ENCODE results near the gene ALS2. TPM values are rescaled to one million over a fixed set of nuclear protein-coding genes. Genes with fewer than 3 reads are reported as not detected.

ALS2 gene
- total RNA-seq, 1 experiment from 2014 or later, result 28.1 TPM

- TF ChIP-seq SIN3A (IDR thresholded peaks at IDR 0.05; ENCODE audit: low read depth) (no peak), EGR1 (IDR thresholded peaks at IDR 0.05; ENCODE audit: low read depth) (no peak), SRF (IDR thresholded peaks at IDR 0.05; ENCODE audit: low read depth) (no peak)
These were observed 95.6 kb downstream of the ALS2 start (continued) for GRCh38 chr2:201685156-201685555.

GRCh38 chr2:201680743-201681142 lies 100.0 kb downstream of the ALS2 start:
- ChIA-PET POLR2A (no interaction called here), RAD21 (ENCODE audit: low non-redundant PET in 1 of 2, low total read pairs in 2 of 2, uncharacterized antibody in 2 of 2, unreplicated experiment in 2 of 2) (no interaction called here), CTCF (no interaction called here)
- Histone ChIP-seq H3K27ac (ENCODE audit: low read depth, low read length) (no peak overlapping the region), H3K9me2 (ENCODE audit: insufficient read depth) (no peaks in the 10 kb centered on the region), H4K20me1 (ENCODE audit: insufficient read depth) (no peaks in the 10 kb centered on the region), H3K4me3 (replicated peaks in 1 of 2; ENCODE audit: low read depth in 1 of 2, low read length in 2 of 2) (no peak overlapping the region), H3K79me2 (ENCODE audit: insufficient read depth, low read length) (no peaks in the 10 kb centered on the region), H2AFZ (ENCODE audit: low read depth, low read length, poor library complexity, severe bottlenecking) (peak overlapping the region; percentile 75), H3K36me3 (ENCODE audit: control insufficient read depth in 1 of 2, insufficient read depth in 2 of 2, low read length in 2 of 2) (no peaks in the 10 kb centered on the region), H3K9me3 (ENCODE audit: control insufficient read depth in 1 of 2, insufficient read depth in 1 of 2, low read depth in 1 of 2, low read length in 2 of 2) (no peaks in the 10 kb centered on the region), H3K4me2 (ENCODE audit: low read length) (no peak overlapping the region), H3K4me1 (ENCODE audit: control insufficient read depth in 1 of 2, insufficient read depth in 2 of 2, low read length in 2 of 2) (no peaks in the 10 kb centered on the region), H3K9ac (ENCODE audit: low read length) (no peak overlapping the region), H3K27me3 (ENCODE audit: insufficient read depth, low read length) (no peaks in the 10 kb centered on the region)
- intact Hi-C loops (cut with micrococcal nuclease), result loop anchor here (2.0 to 5.0 kb wide), 2 partner anchors 444 to 497 kb away; no protein-coding TSS in a partner anchor
- DNase-seq (ENCODE audit: low read depth, low spot score) (peak; percentile 60), ATAC-seq (peak; percentile 100)
- BruUV-seq (replicated peaks), result no TSS peak
- TF ChIP-seq SRF (IDR thresholded peaks at IDR 0.05; ENCODE audit: low read depth), result no peak
- peak; percentile 51 for TF ChIP-seq RAD21 (IDR thresholded peaks at IDR 0.05; ENCODE audit: low read depth)
- TF ChIP-seq, protein P1, sequence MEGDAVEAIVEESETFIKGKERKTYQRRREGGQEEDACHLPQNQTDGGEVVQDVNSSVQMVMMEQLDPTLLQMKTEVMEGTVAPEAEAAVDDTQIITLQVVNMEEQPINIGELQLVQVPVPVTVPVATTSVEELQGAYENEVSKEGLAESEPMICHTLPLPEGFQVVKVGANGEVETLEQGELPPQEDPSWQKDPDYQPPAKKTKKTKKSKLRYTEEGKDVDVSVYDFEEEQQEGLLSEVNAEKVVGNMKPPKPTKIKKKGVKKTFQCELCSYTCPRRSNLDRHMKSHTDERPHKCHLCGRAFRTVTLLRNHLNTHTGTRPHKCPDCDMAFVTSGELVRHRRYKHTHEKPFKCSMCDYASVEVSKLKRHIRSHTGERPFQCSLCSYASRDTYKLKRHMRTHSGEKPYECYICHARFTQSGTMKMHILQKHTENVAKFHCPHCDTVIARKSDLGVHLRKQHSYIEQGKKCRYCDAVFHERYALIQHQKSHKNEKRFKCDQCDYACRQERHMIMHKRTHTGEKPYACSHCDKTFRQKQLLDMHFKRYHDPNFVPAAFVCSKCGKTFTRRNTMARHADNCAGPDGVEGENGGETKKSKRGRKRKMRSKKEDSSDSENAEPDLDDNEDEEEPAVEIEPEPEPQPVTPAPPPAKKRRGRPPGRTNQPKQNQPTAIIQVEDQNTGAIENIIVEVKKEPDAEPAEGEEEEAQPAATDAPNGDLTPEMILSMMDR (IDR thresholded peaks at IDR 0.05 in 2 of 3, conservative IDR thresholded peaks at IDR 0.05 in 1 of 3; ENCODE audit: borderline replicate concordance in 1 of 3, insufficient read depth in 1 of 3, low read depth in 2 of 3, low read length in 2 of 3), result peak; percentile 84 to 85 (median 85)
- TF ChIP-seq ELF1 (IDR thresholded peaks at IDR 0.05; ENCODE audit: borderline replicate concordance, low read depth), result no peak

DNA sequence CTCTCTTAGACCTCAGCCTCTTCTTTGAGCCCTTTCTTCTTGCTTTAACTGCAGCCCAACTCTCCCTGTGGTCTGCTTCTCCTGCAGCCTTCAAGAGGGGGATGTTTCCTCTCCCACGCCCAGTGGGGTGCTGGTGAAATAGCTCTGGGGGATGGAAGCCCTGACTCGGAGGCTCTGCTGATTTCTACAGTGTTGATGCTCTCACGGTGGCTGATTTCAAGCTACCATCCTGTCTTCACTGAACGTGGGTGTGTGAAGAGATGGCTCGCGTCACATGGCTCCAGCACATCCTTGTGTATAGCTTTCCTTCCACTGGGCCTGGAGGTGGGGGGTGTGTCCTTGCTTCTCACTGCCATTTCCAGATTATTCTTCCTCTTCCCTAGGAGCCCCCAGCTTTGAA lies 102.3 kb downstream of the ALS2 start:
- H3K27me3 ChIP-seq (ENCODE audit: insufficient read depth, low read length), result no peaks in the 10 kb centered on the region
- BruUV-seq (replicated peaks), result no TSS peak
- no peak for TF ChIP-seq ZNF274 (IDR thresholded peaks at IDR 0.05; ENCODE audit: low read depth, low read length)
- TF ChIP-seq, protein P2, sequence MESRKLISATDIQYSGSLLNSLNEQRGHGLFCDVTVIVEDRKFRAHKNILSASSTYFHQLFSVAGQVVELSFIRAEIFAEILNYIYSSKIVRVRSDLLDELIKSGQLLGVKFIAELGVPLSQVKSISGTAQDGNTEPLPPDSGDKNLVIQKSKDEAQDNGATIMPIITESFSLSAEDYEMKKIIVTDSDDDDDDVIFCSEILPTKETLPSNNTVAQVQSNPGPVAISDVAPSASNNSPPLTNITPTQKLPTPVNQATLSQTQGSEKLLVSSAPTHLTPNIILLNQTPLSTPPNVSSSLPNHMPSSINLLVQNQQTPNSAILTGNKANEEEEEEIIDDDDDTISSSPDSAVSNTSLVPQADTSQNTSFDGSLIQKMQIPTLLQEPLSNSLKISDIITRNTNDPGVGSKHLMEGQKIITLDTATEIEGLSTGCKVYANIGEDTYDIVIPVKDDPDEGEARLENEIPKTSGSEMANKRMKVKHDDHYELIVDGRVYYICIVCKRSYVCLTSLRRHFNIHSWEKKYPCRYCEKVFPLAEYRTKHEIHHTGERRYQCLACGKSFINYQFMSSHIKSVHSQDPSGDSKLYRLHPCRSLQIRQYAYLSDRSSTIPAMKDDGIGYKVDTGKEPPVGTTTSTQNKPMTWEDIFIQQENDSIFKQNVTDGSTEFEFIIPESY (IDR thresholded peaks at IDR 0.05; ENCODE audit: extremely low read depth, insufficient replicate concordance, low read length), result no peak
- no peak for TF ChIP-seq RAD21 (IDR thresholded peaks at IDR 0.05; ENCODE audit: low read depth)
- TF ChIP-seq ATF3 (IDR thresholded peaks at IDR 0.05), result no peak
- no peak for TF ChIP-seq CEBPB (IDR thresholded peaks at IDR 0.05; ENCODE audit: low read depth)
- TF ChIP-seq FOSL1 (IDR thresholded peaks at IDR 0.05; ENCODE audit: low read depth), result no peak
- no peak for TF ChIP-seq POLR2AphosphoS5 (IDR thresholded peaks at IDR 0.05; ENCODE audit: low read depth, low read length)
- no peak for TF ChIP-seq EGR1 (IDR thresholded peaks at IDR 0.05; ENCODE audit: low read depth)
- no peak for TF ChIP-seq EZH2 (IDR thresholded peaks at IDR 0.05)
- TF ChIP-seq POLR2A (IDR thresholded peaks at IDR 0.05; ENCODE audit: borderline replicate concordance, extremely low read depth, insufficient read depth, insufficient read length), result no peak
- TF ChIP-seq ELF1 (IDR thresholded peaks at IDR 0.05; ENCODE audit: borderline replicate concordance, low read depth), result no peak
- no peak for TF ChIP-seq SP1 (IDR thresholded peaks at IDR 0.05; ENCODE audit: low read depth)
- TF ChIP-seq ZFX (IDR thresholded peaks at IDR 0.05), result no peak

More for the DNA sequence above, 102.3 kb downstream of the ALS2 start:
- H2AFZ ChIP-seq (ENCODE audit: low read depth, low read length, poor library complexity, severe bottlenecking), result no peak overlapping the region
- H3K9me3 ChIP-seq (ENCODE audit: control insufficient read depth in 1 of 2, insufficient read depth in 1 of 2, low read depth in 1 of 2, low read length in 2 of 2), result no peaks in the 10 kb centered on the region
- DNase-seq (ENCODE audit: low read depth, low spot score), result no peak
- no peak overlapping the region for H3K9ac ChIP-seq (ENCODE audit: low read length)
- ChIA-PET CTCF (no interaction called here), RAD21 (ENCODE audit: low non-redundant PET in 1 of 2, low total read pairs in 2 of 2, uncharacterized antibody in 2 of 2, unreplicated experiment in 2 of 2) (no interaction called here), POLR2A (no interaction called here)
- H3K36me3 ChIP-seq (ENCODE audit: control insufficient read depth in 1 of 2, insufficient read depth in 2 of 2, low read length in 2 of 2), result no peaks in the 10 kb centered on the region
- no peak for ATAC-seq
- no peaks in the 10 kb centered on the region for H3K4me1 ChIP-seq (ENCODE audit: control insufficient read depth in 1 of 2, insufficient read depth in 2 of 2, low read length in 2 of 2)
- no peak overlapping the region for H3K27ac ChIP-seq (ENCODE audit: low read depth, low read length)
- intact Hi-C loops (cut with micrococcal nuclease), result no loop called here
- H3K79me2 ChIP-seq (ENCODE audit: insufficient read depth, low read length), result no peaks in the 10 kb centered on the region
- H3K9me2 ChIP-seq (ENCODE audit: insufficient read depth), result no peaks in the 10 kb centered on the region
- no peak overlapping the region for H3K4me2 ChIP-seq (ENCODE audit: low read length)
- no peaks in the 10 kb centered on the region for H4K20me1 ChIP-seq (ENCODE audit: insufficient read depth)
- H3K4me3 ChIP-seq (replicated peaks in 1 of 2; ENCODE audit: low read depth in 1 of 2, low read length in 2 of 2), result no peak overlapping the region
